HG02571 (cell line): ENCODE measurements around the gene TNNT2.

ENCODE experiments used
- ATAC-seq: cut with Tn5 transposase; IDR thresholded peaks from one replicate; pipeline ENCODE4 v1.9.1; 2021; ENCODE audit warnings: mild to moderate bottlenecking, moderate library complexity; ENCODE audit not compliant: unreplicated experiment

Gene TNNT2

GRCh38 chr1:201379733-201380242 lies 2.3 kb upstream of the TNNT2 start:
- ATAC-seq: no peak

GRCh38 chr1:201378804-201379203 lies 1.3 kb upstream of the TNNT2 start:
- no peak for ATAC-seq

GRCh38 chr1:201376464-201377374 lies 761 bp downstream of the TNNT2 start:
- ATAC-seq: no peak

GRCh38 chr1:201376107-201376463 lies 1.4 kb downstream of the TNNT2 start:
- ATAC-seq: no peak

- ATAC-seq: no peak
These were observed 2.3 kb downstream of the TNNT2 start for GRCh38 chr1:201375169-201375568.

- ATAC-seq: no peak
These were observed 3.1 kb downstream of the TNNT2 start for GRCh38 chr1:201374364-201374763.

GRCh38 chr1:201371792-201372191 lies 5.7 kb downstream of the TNNT2 start:
- no peak for ATAC-seq

GRCh38 chr1:201371276-201371675 lies 6.2 kb downstream of the TNNT2 start:
- ATAC-seq: no peak

- ATAC-seq: no peak
These were observed 7.0 kb downstream of the TNNT2 start for GRCh38 chr1:201370500-201370899.

- ATAC-seq: no peak
These were observed 8.3 kb downstream of the TNNT2 start for GRCh38 chr1:201369209-201369608.

GRCh38 chr1:201366696-201367095 lies 10.8 kb downstream of the TNNT2 start:
- no peak for ATAC-seq

- ATAC-seq: no peak
These were observed 12.2 kb downstream of the TNNT2 start for GRCh38 chr1:201365251-201365650.

- no peak for ATAC-seq
These were observed 12.7 kb downstream of the TNNT2 start for GRCh38 chr1:201364808-201365105.

- ATAC-seq: no peak
These were observed 14.0 kb downstream of the TNNT2 start for GRCh38 chr1:201363467-201363866.

GRCh38 chr1:201362906-201363305 lies 14.6 kb downstream of the TNNT2 start:
- ATAC-seq: no peak

- ATAC-seq: no peak
These were observed 15.6 kb downstream of the TNNT2 start for GRCh38 chr1:201361652-201362504.

- no peak for ATAC-seq
These were observed 16.4 kb downstream of the TNNT2 start for GRCh38 chr1:201360901-201361651.

- no peak for ATAC-seq
These were observed 17.0 kb downstream of the TNNT2 start for GRCh38 chr1:201360486-201360885.

- ATAC-seq: no peak
These were observed 17.6 kb downstream of the TNNT2 start for GRCh38 chr1:201359873-201360210.

- ATAC-seq: no peak
These were observed 18.2 kb downstream of the TNNT2 start for GRCh38 chr1:201359031-201359872.
